Cardiac muscle cell (in vitro differentiated cells and primary cell): ENCODE measurements around the gene NPTXR. TPM values are rescaled to one million over a fixed set of nuclear protein-coding genes. Genes with fewer than 3 reads are reported as not detected.
"Not testable (repeated sequence)": the region's sequence is repeated elsewhere in the genome, so short reads cannot be mapped to it uniquely, and the experiment has no call there.

Experiments used
- DNase-seq, 2 donors: peaks; one replicate each; pipeline versions ENCODE4 v3.0.0 to v3.0.0-alpha.2; 2010 to 2017; ENCODE audit warnings: low read depth in 1 of 2, low spot score in 1 of 2
- H3K27ac ChIP-seq: fragments of 200-600 bp; sonication (generic); 2 replicates; pipeline ENCODE4 v1.5.1; 2016
- H3K27me3 ChIP-seq: fragments of 200-600 bp; sonication (generic); 2 replicates; pipeline ENCODE4 v1.6.0; 2016; ENCODE audit warnings: control low read depth
- H3K36me3 ChIP-seq: fragments of 200-600 bp; sonication (generic); 2 replicates; pipeline ENCODE4 v1.5.1; 2016; ENCODE audit warnings: control low read depth
- H3K4me1 ChIP-seq: fragments of 200-600 bp; sonication (generic); 2 replicates; pipeline ENCODE4 v1.8.1; 2017; ENCODE audit warnings: low read depth, mild to moderate bottlenecking, mixed run types
- H3K4me3 ChIP-seq: fragments of 200-600 bp; sonication (generic); 2 replicates; pipeline ENCODE4 v1.5.1; 2016; ENCODE audit warnings: mild to moderate bottlenecking
- H3K9me3 ChIP-seq: fragments of 200-600 bp; sonication (generic); 2 replicates; pipeline ENCODE4 v1.5.1; 2017; ENCODE audit warnings: low read depth, mild to moderate bottlenecking, control low read depth
- CTCF ChIP-seq: IDR thresholded peaks from 2 replicates; pipeline ENCODE4 v1.5.1; 2012; ENCODE audit warnings: low read depth, mild to moderate bottlenecking, low read length
- polyA plus RNA-seq: library from polyadenylated mRNA; unstranded; fragments of >200 nt; fragmentation: Nextera tagmentation; extraction: Ambion mirVana; gene quantifications from 2 replicates; pipeline ENCODE4 v1.2.1, GENCODE V29; 2016
- total RNA-seq: library from RNA; depleted of rRNA; stranded (reverse); fragments of >200 nt; gene quantifications from 2 replicates; pipeline ENCODE4 v1.2.3, GENCODE V29; 2016

The NPTXR gene
- total and polyA plus RNA-seq, 2 experiments from 2014 or later, result 4.2 to 15.1 TPM

- no peaks in the 10 kb centered on the region for H3K9me3 ChIP-seq
- H3K27me3 ChIP-seq, result no peaks in the 10 kb centered on the region
- no peak overlapping the region for H3K4me3 ChIP-seq
- peak; percentile 25 for TF ChIP-seq CTCF
- peaks cover 5% of the 10 kb centered on the region for H3K36me3 ChIP-seq
- no peak overlapping the region for H3K27ac ChIP-seq
- H3K4me1 ChIP-seq, result no peaks in the 10 kb centered on the region
- no peak for DNase-seq
Observed at GRCh38 chr22:38861170-38861876, 17.5 kb upstream of the NPTXR start.

- no peak for TF ChIP-seq CTCF
- Histone ChIP-seq H3K4me1 (no peaks in the 10 kb centered on the region), H3K27ac (no peak overlapping the region), H3K4me3 (no peak overlapping the region), H3K27me3 (no peaks in the 10 kb centered on the region), H3K9me3 (no peaks in the 10 kb centered on the region), H3K36me3 (peaks cover 5% of the 10 kb centered on the region)
- DNase-seq, result no peak
Observed at GRCh38 chr22:38860283-38861169, 16.7 kb upstream of the NPTXR start.

GRCh38 chr22:38859581-38860282, 15.9 kb upstream of the NPTXR start:
- H3K36me3 ChIP-seq, result no peaks in the 10 kb centered on the region
- H3K4me3 ChIP-seq, result no peak overlapping the region
- no peak overlapping the region for H3K27ac ChIP-seq
- H3K9me3 ChIP-seq, result no peaks in the 10 kb centered on the region
- no peaks in the 10 kb centered on the region for H3K27me3 ChIP-seq
- H3K4me1 ChIP-seq, result no peaks in the 10 kb centered on the region
- DNase-seq, result no peak
- no peak for TF ChIP-seq CTCF

GRCh38 chr22:38858492-38858891, 14.7 kb upstream of the NPTXR start:
- no peaks in the 10 kb centered on the region for H3K9me3 ChIP-seq
- no peak for TF ChIP-seq CTCF
- H3K4me1 ChIP-seq, result no peaks in the 10 kb centered on the region
- H3K36me3 ChIP-seq, result no peaks in the 10 kb centered on the region
- no peaks in the 10 kb centered on the region for H3K27me3 ChIP-seq
- no peak overlapping the region for H3K27ac ChIP-seq
- no peak for DNase-seq
- no peak overlapping the region for H3K4me3 ChIP-seq

- DNase-seq, H3K4me3 ChIP-seq, H3K36me3 ChIP-seq, H3K27ac ChIP-seq, H3K4me1 ChIP-seq, H3K9me3 ChIP-seq, H3K27me3 ChIP-seq: not testable (repeated sequence)
Observed at GRCh38 chr22:38854476-38854875, 10.6 kb upstream of the NPTXR start.

- not testable (repeated sequence) for H3K4me1 ChIP-seq, DNase-seq, H3K27me3 ChIP-seq, H3K4me3 ChIP-seq, H3K27ac ChIP-seq, H3K9me3 ChIP-seq, H3K36me3 ChIP-seq
Observed at GRCh38 chr22:38853883-38854282, 10.1 kb upstream of the NPTXR start.
